Breast epithelium (tissue), 3 donors: Measurements from ENCODE around the gene MRPS33.

Experiments
- POLR2A ChIP-seq: fragments of 450-650 bp; IDR thresholded peaks from one replicate; pipeline ENCODE4 v1.6.1; 2016; ENCODE audit warnings: antibody characterized with exemption, mild to moderate bottlenecking, moderate library complexity
- TF ChIP-seq, protein P1 (sequence below), 3 donors: fragments of 450-650 bp; IDR thresholded peaks; one replicate each; pipeline ENCODE4 v1.5.1; 2016 to 2017; ENCODE audit warnings: antibody characterized with exemption in 3 of 3, mild to moderate bottlenecking in 3 of 3, moderate library complexity in 3 of 3

DNA sequence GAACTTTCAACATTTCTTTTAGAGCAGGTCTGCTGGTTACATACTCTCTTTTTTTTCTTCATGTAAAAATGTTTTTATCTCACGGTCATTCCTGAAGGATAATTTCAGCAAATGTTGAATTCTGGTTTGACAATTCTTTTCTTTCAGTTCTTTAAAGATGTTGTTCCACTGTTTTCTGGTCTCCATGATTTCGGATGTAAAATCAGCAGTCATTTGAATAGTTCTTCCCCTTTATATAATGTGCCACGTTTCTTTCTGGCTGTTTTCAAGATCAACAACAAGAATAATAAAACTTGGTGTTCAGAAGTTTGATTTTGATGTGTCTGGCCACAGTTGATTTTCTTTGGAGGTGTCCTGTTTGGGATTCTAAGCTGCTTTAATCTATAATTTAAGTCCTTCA, 14.0 kb upstream of the MRPS33 start:
- TF ChIP-seq POLR2A = no peak
- TF ChIP-seq, protein P1, sequence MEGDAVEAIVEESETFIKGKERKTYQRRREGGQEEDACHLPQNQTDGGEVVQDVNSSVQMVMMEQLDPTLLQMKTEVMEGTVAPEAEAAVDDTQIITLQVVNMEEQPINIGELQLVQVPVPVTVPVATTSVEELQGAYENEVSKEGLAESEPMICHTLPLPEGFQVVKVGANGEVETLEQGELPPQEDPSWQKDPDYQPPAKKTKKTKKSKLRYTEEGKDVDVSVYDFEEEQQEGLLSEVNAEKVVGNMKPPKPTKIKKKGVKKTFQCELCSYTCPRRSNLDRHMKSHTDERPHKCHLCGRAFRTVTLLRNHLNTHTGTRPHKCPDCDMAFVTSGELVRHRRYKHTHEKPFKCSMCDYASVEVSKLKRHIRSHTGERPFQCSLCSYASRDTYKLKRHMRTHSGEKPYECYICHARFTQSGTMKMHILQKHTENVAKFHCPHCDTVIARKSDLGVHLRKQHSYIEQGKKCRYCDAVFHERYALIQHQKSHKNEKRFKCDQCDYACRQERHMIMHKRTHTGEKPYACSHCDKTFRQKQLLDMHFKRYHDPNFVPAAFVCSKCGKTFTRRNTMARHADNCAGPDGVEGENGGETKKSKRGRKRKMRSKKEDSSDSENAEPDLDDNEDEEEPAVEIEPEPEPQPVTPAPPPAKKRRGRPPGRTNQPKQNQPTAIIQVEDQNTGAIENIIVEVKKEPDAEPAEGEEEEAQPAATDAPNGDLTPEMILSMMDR (IDR thresholded peaks at IDR 0.05) = no peak
